Memory B cell (primary cell): ENCODE data around the gene UBAC2.
A peak's percentile ranks its signal among the peaks of the same experiment; 100 is the strongest.

ENCODE experiments used
- ATAC-seq: fragments of 150-1000 bp; cut with Tn5 transposase; 2 replicates; pipeline ENCODE4 v1.10.0; 2021; ENCODE audit warnings: low read depth, mild to moderate bottlenecking, moderate library complexity
- DNase-seq, 2 donors: peaks; one replicate each; pipeline ENCODE4 v3.0.0; 2022; ENCODE audit warnings: low spot score in 2 of 2
- H3K27ac Mint-ChIP-seq: one replicate; pipeline ENCODE4 v1.8.0; 2022; ENCODE audit warnings: mild to moderate bottlenecking, moderate library complexity, mixed read lengths
- H3K27me3 Mint-ChIP-seq: one replicate; pipeline ENCODE4 v1.8.0; 2022; ENCODE audit warnings: mixed read lengths
- H3K36me3 Mint-ChIP-seq: one replicate; pipeline ENCODE4 v1.8.0; 2022; ENCODE audit warnings: mild to moderate bottlenecking, mixed read lengths
- H3K4me1 Mint-ChIP-seq: one replicate; pipeline ENCODE4 v1.8.0; 2022; ENCODE audit warnings: mixed read lengths
- H3K4me3 Mint-ChIP-seq: one replicate; pipeline ENCODE4 v1.8.0; 2022; ENCODE audit warnings: mild to moderate bottlenecking, moderate library complexity, mixed read lengths
- H3K9me3 Mint-ChIP-seq: one replicate; pipeline ENCODE4 v1.8.0; 2022; ENCODE audit warnings: mixed read lengths

Gene UBAC2

GRCh38 chr13:99322297-99323103 lies 121.8 kb downstream of the UBAC2 start:
- H3K9me3 Mint-ChIP-seq, result no peaks in the 10 kb centered on the region
- peak overlapping the region; percentile 94 for H3K27ac Mint-ChIP-seq
- no peaks in the 10 kb centered on the region for H3K27me3 Mint-ChIP-seq
- peaks cover 44% of the 10 kb centered on the region for H3K4me1 Mint-ChIP-seq
- ATAC-seq (peak; percentile 82), DNase-seq (no peak)
- peak overlapping the region; percentile 57 for H3K4me3 Mint-ChIP-seq
- peaks cover 18% of the 10 kb centered on the region for H3K36me3 Mint-ChIP-seq

GRCh38 chr13:99323488-99323887 lies 122.8 kb downstream of the UBAC2 start:
- Mint-ChIP-seq H3K9me3 (no peaks in the 10 kb centered on the region), H3K36me3 (peaks cover 17% of the 10 kb centered on the region), H3K27ac (peak overlapping the region; percentile 94), H3K4me1 (peaks cover 44% of the 10 kb centered on the region), H3K27me3 (no peaks in the 10 kb centered on the region), H3K4me3 (no peak overlapping the region)
- no peak for ATAC-seq
- DNase-seq, result no peak

- Mint-ChIP-seq H3K4me1 (peaks cover 38% of the 10 kb centered on the region), H3K27ac (peak overlapping the region; percentile 42), H3K4me3 (peak overlapping the region; percentile 35), H3K9me3 (no peaks in the 10 kb centered on the region), H3K36me3 (peaks cover 21% of the 10 kb centered on the region), H3K27me3 (no peaks in the 10 kb centered on the region)
- ATAC-seq (peak; percentile 45), DNase-seq (no peak)
These were observed 125.4 kb downstream of the UBAC2 start for GRCh38 chr13:99326012-99326411.

GRCh38 chr13:99327126-99327525 lies 126.5 kb downstream of the UBAC2 start:
- DNase-seq (no peak), ATAC-seq (no peak)
- H3K27me3 Mint-ChIP-seq, result no peaks in the 10 kb centered on the region
- peaks cover 40% of the 10 kb centered on the region for H3K4me1 Mint-ChIP-seq
- H3K27ac Mint-ChIP-seq, result no peak overlapping the region
- no peaks in the 10 kb centered on the region for H3K9me3 Mint-ChIP-seq
- no peak overlapping the region for H3K4me3 Mint-ChIP-seq
- H3K36me3 Mint-ChIP-seq, result peaks cover 23% of the 10 kb centered on the region

- peaks cover 34% of the 10 kb centered on the region for H3K4me1 Mint-ChIP-seq
- DNase-seq (no peak), ATAC-seq (no peak)
- no peaks in the 10 kb centered on the region for H3K27me3 Mint-ChIP-seq
- peaks cover 25% of the 10 kb centered on the region for H3K36me3 Mint-ChIP-seq
- H3K9me3 Mint-ChIP-seq, result no peaks in the 10 kb centered on the region
- H3K27ac Mint-ChIP-seq, result no peak overlapping the region
- no peak overlapping the region for H3K4me3 Mint-ChIP-seq
These were observed 127.1 kb downstream of the UBAC2 start for GRCh38 chr13:99327761-99328160.

GRCh38 chr13:99329477-99329876 lies 128.8 kb downstream of the UBAC2 start:
- Mint-ChIP-seq H3K4me3 (no peak overlapping the region), H3K36me3 (peaks cover 27% of the 10 kb centered on the region), H3K27me3 (no peaks in the 10 kb centered on the region), H3K4me1 (peaks cover 28% of the 10 kb centered on the region), H3K9me3 (no peaks in the 10 kb centered on the region), H3K27ac (no peak overlapping the region)
- DNase-seq (no peak), ATAC-seq (no peak)

GRCh38 chr13:99330942-99331341 lies 130.3 kb downstream of the UBAC2 start:
- Mint-ChIP-seq H3K27ac (no peak overlapping the region), H3K36me3 (peaks cover 21% of the 10 kb centered on the region), H3K27me3 (no peaks in the 10 kb centered on the region), H3K9me3 (no peaks in the 10 kb centered on the region), H3K4me3 (no peak overlapping the region), H3K4me1 (peaks cover 25% of the 10 kb centered on the region)
- ATAC-seq, result no peak
- no peak for DNase-seq

GRCh38 chr13:99331881-99332293 lies 131.2 kb downstream of the UBAC2 start:
- Mint-ChIP-seq H3K27me3 (no peaks in the 10 kb centered on the region), H3K4me1 (peaks cover 26% of the 10 kb centered on the region), H3K4me3 (no peak overlapping the region), H3K36me3 (peaks cover 22% of the 10 kb centered on the region), H3K9me3 (no peaks in the 10 kb centered on the region), H3K27ac (no peak overlapping the region)
- DNase-seq (no peak), ATAC-seq (no peak)

GRCh38 chr13:99332456-99332855 lies 131.8 kb downstream of the UBAC2 start:
- Mint-ChIP-seq H3K4me3 (no peak overlapping the region), H3K36me3 (peaks cover 19% of the 10 kb centered on the region), H3K9me3 (no peaks in the 10 kb centered on the region), H3K27ac (no peak overlapping the region), H3K27me3 (no peaks in the 10 kb centered on the region), H3K4me1 (peaks cover 22% of the 10 kb centered on the region)
- DNase-seq, result no peak
- ATAC-seq, result no peak

- Mint-ChIP-seq H3K4me3 (no peak overlapping the region), H3K4me1 (peaks cover 32% of the 10 kb centered on the region), H3K27me3 (no peaks in the 10 kb centered on the region), H3K27ac (no peak overlapping the region), H3K36me3 (peaks cover 20% of the 10 kb centered on the region), H3K9me3 (no peaks in the 10 kb centered on the region)
- ATAC-seq (no peak), DNase-seq (no peak)
These were observed 133.6 kb downstream of the UBAC2 start for GRCh38 chr13:99334221-99334620.

GRCh38 chr13:99335087-99335486 lies 134.4 kb downstream of the UBAC2 start:
- no peak overlapping the region for H3K4me3 Mint-ChIP-seq
- no peaks in the 10 kb centered on the region for H3K27me3 Mint-ChIP-seq
- peaks cover 33% of the 10 kb centered on the region for H3K4me1 Mint-ChIP-seq
- DNase-seq (no peak), ATAC-seq (no peak)
- H3K36me3 Mint-ChIP-seq, result peaks cover 17% of the 10 kb centered on the region
- H3K9me3 Mint-ChIP-seq, result no peaks in the 10 kb centered on the region
- peak overlapping the region; percentile 15 for H3K27ac Mint-ChIP-seq

- Mint-ChIP-seq H3K9me3 (no peaks in the 10 kb centered on the region), H3K4me1 (peaks cover 33% of the 10 kb centered on the region), H3K27me3 (no peaks in the 10 kb centered on the region), H3K36me3 (peaks cover 20% of the 10 kb centered on the region), H3K27ac (peak overlapping the region; percentile 15), H3K4me3 (no peak overlapping the region)
- ATAC-seq (peak; percentile 95), DNase-seq (peak in 1 of 2 donors; percentile 25)
These were observed 134.9 kb downstream of the UBAC2 start for GRCh38 chr13:99335603-99336002.

GRCh38 chr13:99339230-99339721 lies 138.6 kb downstream of the UBAC2 start:
- Mint-ChIP-seq H3K27me3 (no peaks in the 10 kb centered on the region), H3K4me1 (peaks cover 37% of the 10 kb centered on the region)

GRCh38 chr13:99339736-99340397 lies 139.2 kb downstream of the UBAC2 start:
- DNase-seq, result no peak

More at GRCh38 chr13:99339230-99339721, 138.6 kb downstream of the UBAC2 start:
- no peak for DNase-seq
- Mint-ChIP-seq H3K9me3 (no peaks in the 10 kb centered on the region), H3K4me3 (no peak overlapping the region), H3K27ac (no peak overlapping the region), H3K36me3 (peaks cover 33% of the 10 kb centered on the region)
- ATAC-seq, result no peak

More at GRCh38 chr13:99339736-99340397, 139.2 kb downstream of the UBAC2 start:
- no peak for ATAC-seq
- Mint-ChIP-seq H3K9me3 (no peaks in the 10 kb centered on the region), H3K4me3 (no peak overlapping the region), H3K27ac (no peak overlapping the region), H3K4me1 (peaks cover 40% of the 10 kb centered on the region), H3K36me3 (peaks cover 37% of the 10 kb centered on the region), H3K27me3 (no peaks in the 10 kb centered on the region)
